BE2C (cell line): ENCODE measurements around the gene YTHDF1.

Experiments used
- DNase-seq: peaks from one replicate; pipeline ENCODE4 v3.0.0-alpha.2; 2020
- H3K27me3 ChIP-seq: fragments of 250-450 bp; sonication (Bioruptor Pico); 2 replicates; pipeline ENCODE4 v1.5.1; 2020; ENCODE audit warnings: mild to moderate bottlenecking
- H3K36me3 ChIP-seq: fragments of 250-450 bp; sonication (Bioruptor Pico); 2 replicates; pipeline ENCODE4 v1.5.1; 2020; ENCODE audit warnings: mild to moderate bottlenecking
- H3K4me1 ChIP-seq: fragments of 250-450 bp; sonication (Bioruptor Pico); 2 replicates; pipeline ENCODE4 v1.5.1; 2020
- H3K4me3 ChIP-seq: 2 replicates; pipeline ENCODE4 v1.5.1; 2011; ENCODE audit warnings: low read depth, low read length
- H3K9me3 ChIP-seq: fragments of 250-450 bp; sonication (Bioruptor Pico); 2 replicates; pipeline ENCODE4 v1.5.1; 2020
- TF ChIP-seq, protein P1 (sequence below): IDR thresholded peaks from 2 replicates; pipeline ENCODE4 v1.5.1; 2012; ENCODE audit warnings: mild to moderate bottlenecking, low read depth, low read length

YTHDF1 gene

GRCh38 chr20:63217706-63218105, 1.8 kb upstream of the YTHDF1 start:
- DNase-seq: no peak
- Histone ChIP-seq H3K27me3 (no peaks in the 10 kb centered on the region), H3K9me3 (no peaks in the 10 kb centered on the region), H3K4me3 (no peak overlapping the region), H3K36me3 (peaks cover 23% of the 10 kb centered on the region), H3K4me1 (peaks cover 15% of the 10 kb centered on the region)
- TF ChIP-seq, protein P1, sequence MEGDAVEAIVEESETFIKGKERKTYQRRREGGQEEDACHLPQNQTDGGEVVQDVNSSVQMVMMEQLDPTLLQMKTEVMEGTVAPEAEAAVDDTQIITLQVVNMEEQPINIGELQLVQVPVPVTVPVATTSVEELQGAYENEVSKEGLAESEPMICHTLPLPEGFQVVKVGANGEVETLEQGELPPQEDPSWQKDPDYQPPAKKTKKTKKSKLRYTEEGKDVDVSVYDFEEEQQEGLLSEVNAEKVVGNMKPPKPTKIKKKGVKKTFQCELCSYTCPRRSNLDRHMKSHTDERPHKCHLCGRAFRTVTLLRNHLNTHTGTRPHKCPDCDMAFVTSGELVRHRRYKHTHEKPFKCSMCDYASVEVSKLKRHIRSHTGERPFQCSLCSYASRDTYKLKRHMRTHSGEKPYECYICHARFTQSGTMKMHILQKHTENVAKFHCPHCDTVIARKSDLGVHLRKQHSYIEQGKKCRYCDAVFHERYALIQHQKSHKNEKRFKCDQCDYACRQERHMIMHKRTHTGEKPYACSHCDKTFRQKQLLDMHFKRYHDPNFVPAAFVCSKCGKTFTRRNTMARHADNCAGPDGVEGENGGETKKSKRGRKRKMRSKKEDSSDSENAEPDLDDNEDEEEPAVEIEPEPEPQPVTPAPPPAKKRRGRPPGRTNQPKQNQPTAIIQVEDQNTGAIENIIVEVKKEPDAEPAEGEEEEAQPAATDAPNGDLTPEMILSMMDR: no peak

- Histone ChIP-seq H3K9me3 (no peaks in the 10 kb centered on the region), H3K27me3 (no peaks in the 10 kb centered on the region), H3K4me3 (peak overlapping the region; percentile 60), H3K36me3 (peaks cover 30% of the 10 kb centered on the region), H3K4me1 (peaks cover 15% of the 10 kb centered on the region)
- peak; percentile 65 for DNase-seq
- TF ChIP-seq, protein P1: no peak
These were observed 1.0 kb upstream of the YTHDF1 start for GRCh38 chr20:63216849-63217471.

- peak overlapping the region; percentile 93 for H3K4me3 ChIP-seq
- H3K36me3 ChIP-seq: peaks cover 46% of the 10 kb centered on the region
- no peaks in the 10 kb centered on the region for H3K9me3 ChIP-seq
- no peaks in the 10 kb centered on the region for H3K27me3 ChIP-seq
- DNase-seq: peak; percentile 77
- peaks cover 15% of the 10 kb centered on the region for H3K4me1 ChIP-seq
- TF ChIP-seq, protein P1: peak; percentile 72
These were observed 560 bp downstream of the YTHDF1 start for GRCh38 chr20:63215101-63216040.

DNA sequence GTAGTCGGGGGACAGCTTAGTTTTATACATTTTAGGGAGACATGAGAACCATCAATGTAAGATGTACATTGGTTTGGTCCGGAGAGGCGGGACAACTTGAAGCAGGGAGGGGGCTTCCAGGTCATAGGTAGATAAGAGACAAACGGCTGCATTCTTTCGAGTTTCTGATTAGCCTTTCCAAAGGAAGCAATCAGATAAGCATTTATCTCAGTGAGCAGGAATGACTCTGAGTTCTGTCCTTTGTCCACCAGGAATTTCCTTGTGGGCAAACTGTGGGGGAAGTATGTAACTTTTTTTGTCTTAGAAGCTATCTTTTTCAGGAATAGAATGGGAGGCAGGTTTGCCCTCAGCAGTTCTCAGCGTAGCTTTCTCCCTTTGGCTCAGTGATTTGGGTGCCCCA, 1.4 kb downstream of the YTHDF1 start:
- DNase-seq: no peak
- no peaks in the 10 kb centered on the region for H3K27me3 ChIP-seq
- peak overlapping the region; percentile 93 for H3K4me3 ChIP-seq
- TF ChIP-seq, protein P1: no peak
- peaks cover 15% of the 10 kb centered on the region for H3K4me1 ChIP-seq
- peaks cover 55% of the 10 kb centered on the region for H3K36me3 ChIP-seq
- H3K9me3 ChIP-seq: no peaks in the 10 kb centered on the region

- H3K27me3 ChIP-seq: no peaks in the 10 kb centered on the region
- TF ChIP-seq, protein P1: no peak
- H3K9me3 ChIP-seq: no peaks in the 10 kb centered on the region
- no peak overlapping the region for H3K4me3 ChIP-seq
- peaks cover 14% of the 10 kb centered on the region for H3K4me1 ChIP-seq
- DNase-seq: no peak
- H3K36me3 ChIP-seq: peaks cover 67% of the 10 kb centered on the region
These were observed 3.1 kb downstream of the YTHDF1 start for GRCh38 chr20:63212792-63213191.

- peaks cover 10% of the 10 kb centered on the region for H3K4me1 ChIP-seq
- no peaks in the 10 kb centered on the region for H3K9me3 ChIP-seq
- H3K4me3 ChIP-seq: no peak overlapping the region
- H3K36me3 ChIP-seq: peaks cover 72% of the 10 kb centered on the region
- TF ChIP-seq, protein P1: no peak
- H3K27me3 ChIP-seq: no peaks in the 10 kb centered on the region
- DNase-seq: no peak
These were observed 3.6 kb downstream of the YTHDF1 start for GRCh38 chr20:63212393-63212730.
